NCI-H128 (cell line): ENCODE results near the gene INSYN1.
"Not testable (repeated sequence)": the region's sequence is repeated elsewhere in the genome, so short reads cannot be mapped to it uniquely, and the experiment has no call there.

Experiments used
- DNase-seq: peaks from one replicate; lab custom pipeline; 2025; ENCODE audit not compliant: unreplicated experiment; lab: John Stamatoyannopoulos, UW

The INSYN1 gene

GRCh38 chr15:73753250-73754130 lies at the start of gene INSYN1:
Gene INSYN1, minus strand, starts transcription at chr15:73753351. Its CDS starts 2,221 bp downstream, at chr15:73751130.
- no peak for DNase-seq

GRCh38 chr15:73802431-73803041 lies 49.4 kb upstream of the INSYN1 start:
- DNase-seq = no peak

- DNase-seq = no peak
These were observed 47.7 kb upstream of the INSYN1 start for GRCh38 chr15:73800662-73801345.

- DNase-seq = no peak
These were observed 46.3 kb upstream of the INSYN1 start for GRCh38 chr15:73799466-73799865.

- no peak for DNase-seq
These were observed 44.4 kb upstream of the INSYN1 start for GRCh38 chr15:73797366-73798158.

GRCh38 chr15:73796331-73796831 lies 43.2 kb upstream of the INSYN1 start:
- no peak for DNase-seq

- DNase-seq = no peak
These were observed 41.4 kb upstream of the INSYN1 start for GRCh38 chr15:73794443-73795133.

GRCh38 chr15:73792899-73793541 lies 39.9 kb upstream of the INSYN1 start:
- DNase-seq = not testable (repeated sequence)

GRCh38 chr15:73792415-73792814 lies 39.3 kb upstream of the INSYN1 start:
- DNase-seq = no peak

- DNase-seq = no peak
These were observed 36.5 kb upstream of the INSYN1 start for GRCh38 chr15:73789521-73790240.

- DNase-seq = no peak
These were observed 34.5 kb upstream of the INSYN1 start for GRCh38 chr15:73787621-73788020.

GRCh38 chr15:73786538-73786937 lies 33.4 kb upstream of the INSYN1 start:
- DNase-seq = no peak

- not testable (repeated sequence) for DNase-seq
These were observed 32.3 kb upstream of the INSYN1 start for GRCh38 chr15:73785256-73786014.

GRCh38 chr15:73784291-73784690 lies 31.1 kb upstream of the INSYN1 start:
- DNase-seq = no peak

- no peak for DNase-seq
These were observed 29.3 kb upstream of the INSYN1 start for GRCh38 chr15:73782344-73782959.

- no peak for DNase-seq
These were observed 28.1 kb upstream of the INSYN1 start for GRCh38 chr15:73781038-73781925.

- DNase-seq = no peak
These were observed 26.8 kb upstream of the INSYN1 start for GRCh38 chr15:73779974-73780373.
